ENCODE results near the gene BCORL1. TPM values are rescaled to one million over a fixed set of nuclear protein-coding genes. Genes with fewer than 3 reads are reported as not detected.

The BCORL1 gene
- polyA plus RNA-seq, 1 donor from 2014 or later, result 1.0 TPM

DNA sequence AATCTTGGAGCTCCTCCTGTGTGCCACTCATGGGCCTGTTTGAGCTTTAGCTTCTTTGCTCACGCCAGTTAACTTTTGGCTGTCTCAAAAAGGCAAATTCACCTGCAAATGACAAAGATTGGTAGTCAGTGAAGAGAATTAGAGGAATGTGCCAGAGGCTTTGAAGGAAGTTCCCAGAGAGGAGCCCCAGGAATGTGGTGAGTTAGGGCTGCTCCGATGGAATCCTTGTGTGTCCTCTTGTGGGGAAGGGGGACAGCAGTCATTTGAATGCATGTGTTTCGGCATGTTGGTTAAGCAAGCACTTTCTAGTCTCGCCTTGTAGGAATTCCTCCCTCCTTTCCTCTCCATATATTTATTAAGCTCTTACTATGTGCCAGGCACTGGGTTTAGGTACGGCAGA lies 65.0 kb downstream of the BCORL1 start:
- H2AFZ ChIP-seq (ENCODE audit: low read depth, low read length), result no peak overlapping the region
- no peak overlapping the region for H3K4me2 ChIP-seq (ENCODE audit: low read length)
- TF ChIP-seq EZH2 (IDR thresholded peaks at IDR 0.05; ENCODE audit: borderline replicate concordance, insufficient read depth, low read length, poor library complexity, severe bottlenecking) (no peak), TAF1 (IDR thresholded peaks at IDR 0.05; ENCODE audit: low read depth) (no peak)
- TF ChIP-seq, protein P1, sequence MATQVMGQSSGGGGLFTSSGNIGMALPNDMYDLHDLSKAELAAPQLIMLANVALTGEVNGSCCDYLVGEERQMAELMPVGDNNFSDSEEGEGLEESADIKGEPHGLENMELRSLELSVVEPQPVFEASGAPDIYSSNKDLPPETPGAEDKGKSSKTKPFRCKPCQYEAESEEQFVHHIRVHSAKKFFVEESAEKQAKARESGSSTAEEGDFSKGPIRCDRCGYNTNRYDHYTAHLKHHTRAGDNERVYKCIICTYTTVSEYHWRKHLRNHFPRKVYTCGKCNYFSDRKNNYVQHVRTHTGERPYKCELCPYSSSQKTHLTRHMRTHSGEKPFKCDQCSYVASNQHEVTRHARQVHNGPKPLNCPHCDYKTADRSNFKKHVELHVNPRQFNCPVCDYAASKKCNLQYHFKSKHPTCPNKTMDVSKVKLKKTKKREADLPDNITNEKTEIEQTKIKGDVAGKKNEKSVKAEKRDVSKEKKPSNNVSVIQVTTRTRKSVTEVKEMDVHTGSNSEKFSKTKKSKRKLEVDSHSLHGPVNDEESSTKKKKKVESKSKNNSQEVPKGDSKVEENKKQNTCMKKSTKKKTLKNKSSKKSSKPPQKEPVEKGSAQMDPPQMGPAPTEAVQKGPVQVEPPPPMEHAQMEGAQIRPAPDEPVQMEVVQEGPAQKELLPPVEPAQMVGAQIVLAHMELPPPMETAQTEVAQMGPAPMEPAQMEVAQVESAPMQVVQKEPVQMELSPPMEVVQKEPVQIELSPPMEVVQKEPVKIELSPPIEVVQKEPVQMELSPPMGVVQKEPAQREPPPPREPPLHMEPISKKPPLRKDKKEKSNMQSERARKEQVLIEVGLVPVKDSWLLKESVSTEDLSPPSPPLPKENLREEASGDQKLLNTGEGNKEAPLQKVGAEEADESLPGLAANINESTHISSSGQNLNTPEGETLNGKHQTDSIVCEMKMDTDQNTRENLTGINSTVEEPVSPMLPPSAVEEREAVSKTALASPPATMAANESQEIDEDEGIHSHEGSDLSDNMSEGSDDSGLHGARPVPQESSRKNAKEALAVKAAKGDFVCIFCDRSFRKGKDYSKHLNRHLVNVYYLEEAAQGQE (IDR thresholded peaks at IDR 0.05; ENCODE audit: borderline replicate concordance), result no peak
- TF ChIP-seq, protein P2, sequence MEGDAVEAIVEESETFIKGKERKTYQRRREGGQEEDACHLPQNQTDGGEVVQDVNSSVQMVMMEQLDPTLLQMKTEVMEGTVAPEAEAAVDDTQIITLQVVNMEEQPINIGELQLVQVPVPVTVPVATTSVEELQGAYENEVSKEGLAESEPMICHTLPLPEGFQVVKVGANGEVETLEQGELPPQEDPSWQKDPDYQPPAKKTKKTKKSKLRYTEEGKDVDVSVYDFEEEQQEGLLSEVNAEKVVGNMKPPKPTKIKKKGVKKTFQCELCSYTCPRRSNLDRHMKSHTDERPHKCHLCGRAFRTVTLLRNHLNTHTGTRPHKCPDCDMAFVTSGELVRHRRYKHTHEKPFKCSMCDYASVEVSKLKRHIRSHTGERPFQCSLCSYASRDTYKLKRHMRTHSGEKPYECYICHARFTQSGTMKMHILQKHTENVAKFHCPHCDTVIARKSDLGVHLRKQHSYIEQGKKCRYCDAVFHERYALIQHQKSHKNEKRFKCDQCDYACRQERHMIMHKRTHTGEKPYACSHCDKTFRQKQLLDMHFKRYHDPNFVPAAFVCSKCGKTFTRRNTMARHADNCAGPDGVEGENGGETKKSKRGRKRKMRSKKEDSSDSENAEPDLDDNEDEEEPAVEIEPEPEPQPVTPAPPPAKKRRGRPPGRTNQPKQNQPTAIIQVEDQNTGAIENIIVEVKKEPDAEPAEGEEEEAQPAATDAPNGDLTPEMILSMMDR (IDR thresholded peaks at IDR 0.05; ENCODE audit: poor library complexity, severe bottlenecking), result no peak
- no peaks in the 10 kb centered on the region for H3F3A ChIP-seq (ENCODE audit: insufficient read depth, low read length, poor library complexity, severe bottlenecking)
- H4K20me1 ChIP-seq (ENCODE audit: insufficient read depth), result no peaks in the 10 kb centered on the region
- no peak overlapping the region for H3K9ac ChIP-seq (ENCODE audit: low read length)
- H3K36me3 ChIP-seq (ENCODE audit: insufficient read depth, low read length), result no peaks in the 10 kb centered on the region
- H3K9me2 ChIP-seq (ENCODE audit: insufficient read depth, low read length), result no peaks in the 10 kb centered on the region
- no peaks in the 10 kb centered on the region for H3K9me3 ChIP-seq (ENCODE audit: low read length)
- H3K27ac ChIP-seq (ENCODE audit: low read length), result no peak overlapping the region
- no peak overlapping the region for H3K4me3 ChIP-seq (ENCODE audit: low read length)
- H3K79me2 ChIP-seq (replicated peaks; ENCODE audit: insufficient read depth, low read length), result no peaks in the 10 kb centered on the region
- H3K27me3 ChIP-seq (ENCODE audit: insufficient read depth, low read depth, low read length), result no peaks in the 10 kb centered on the region

DNA sequence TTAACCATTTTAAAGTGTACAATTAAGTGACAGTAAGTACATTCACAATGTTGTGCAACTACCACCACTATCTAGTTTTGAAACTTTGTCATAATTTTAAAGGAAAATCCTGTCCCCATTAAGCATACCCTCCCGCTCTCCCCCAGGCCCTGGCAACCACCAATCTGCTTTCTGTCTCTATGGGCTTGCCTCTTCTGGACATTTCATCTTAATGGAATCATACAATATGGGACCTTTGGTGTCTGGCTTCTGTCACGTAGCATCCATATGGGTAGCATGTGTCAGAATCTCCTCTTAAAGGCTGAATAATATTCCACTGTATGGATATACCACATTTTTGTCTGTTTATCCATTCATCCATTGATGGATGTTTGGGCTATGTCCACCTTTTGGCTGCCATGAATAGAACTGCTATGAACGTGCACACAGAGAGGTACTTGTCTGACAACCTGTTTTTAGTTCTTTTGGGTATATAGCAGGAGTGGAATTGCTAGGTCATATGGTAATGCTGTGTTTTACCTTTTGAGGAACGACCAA lies 66.3 kb downstream of the BCORL1 start:
- H3K27ac ChIP-seq (ENCODE audit: low read length), result no peak overlapping the region
- no peaks in the 10 kb centered on the region for H3K9me2 ChIP-seq (ENCODE audit: insufficient read depth, low read length)
- no peak overlapping the region for H3K4me2 ChIP-seq (ENCODE audit: low read length)
- no peaks in the 10 kb centered on the region for H3K36me3 ChIP-seq (ENCODE audit: insufficient read depth, low read length)
- H3K4me3 ChIP-seq (ENCODE audit: low read length), result no peak overlapping the region
- no peak overlapping the region for H2AFZ ChIP-seq (ENCODE audit: low read depth, low read length)
- no peak overlapping the region for H3K9ac ChIP-seq (ENCODE audit: low read length)
- TF ChIP-seq POLR2AphosphoS5 (IDR thresholded peaks at IDR 0.05) (no peak), EP300 (conservative IDR thresholded peaks at IDR 0.05; ENCODE audit: poor library complexity, severe bottlenecking) (no peak), RAD21 (conservative IDR thresholded peaks at IDR 0.05) (no peak), EZH2 (IDR thresholded peaks at IDR 0.05; ENCODE audit: borderline replicate concordance, insufficient read depth, low read length, poor library complexity, severe bottlenecking) (no peak), MXI1 (conservative IDR thresholded peaks at IDR 0.05; ENCODE audit: poor library complexity, severe bottlenecking) (no peak), SMC3 (conservative IDR thresholded peaks at IDR 0.05; ENCODE audit: poor library complexity) (no peak), TAF1 (IDR thresholded peaks at IDR 0.05; ENCODE audit: low read depth) (no peak)
- TF ChIP-seq, protein P1 (IDR thresholded peaks at IDR 0.05; ENCODE audit: borderline replicate concordance), result no peak
- H3K9me3 ChIP-seq (ENCODE audit: low read length), result no peaks in the 10 kb centered on the region
- no peaks in the 10 kb centered on the region for H3F3A ChIP-seq (ENCODE audit: insufficient read depth, low read length, poor library complexity, severe bottlenecking)
- H4K20me1 ChIP-seq (ENCODE audit: insufficient read depth), result no peaks in the 10 kb centered on the region
- H3K27me3 ChIP-seq (ENCODE audit: insufficient read depth, low read depth, low read length), result no peaks in the 10 kb centered on the region
- H3K79me2 ChIP-seq (replicated peaks; ENCODE audit: insufficient read depth, low read length), result no peaks in the 10 kb centered on the region

Measured in neural cell (in vitro differentiated cells).